Glutamatergic neuron (in vitro differentiated cells): Measurements from ENCODE around the gene DGKG. TPM values are rescaled to one million over a fixed set of nuclear protein-coding genes. Genes with fewer than 3 reads are reported as not detected.
A peak's percentile ranks its signal among the peaks of the same experiment; 100 is the strongest.

Experiments used
- DNase-seq: peaks from one replicate; pipeline ENCODE4 v3.0.0; 2022
- H3K27ac Mint-ChIP-seq: one replicate; pipeline ENCODE4 v1.8.0; 2020; ENCODE audit warnings: mild to moderate bottlenecking, mixed read lengths, inconsistent platforms; ENCODE audit not compliant: unreplicated experiment
- H3K27me3 Mint-ChIP-seq: one replicate; pipeline ENCODE4 v1.8.0; 2020; ENCODE audit warnings: mild to moderate bottlenecking, moderate library complexity, mixed read lengths, inconsistent platforms; ENCODE audit not compliant: unreplicated experiment
- H3K36me3 Mint-ChIP-seq: one replicate; pipeline ENCODE4 v1.8.0; 2020; ENCODE audit warnings: mild to moderate bottlenecking, mixed read lengths, inconsistent platforms; ENCODE audit not compliant: unreplicated experiment
- H3K4me1 Mint-ChIP-seq: one replicate; pipeline ENCODE4 v1.8.0; 2020; ENCODE audit warnings: mild to moderate bottlenecking, low read depth, mixed read lengths, inconsistent platforms; ENCODE audit not compliant: unreplicated experiment
- H3K4me3 Mint-ChIP-seq: one replicate; pipeline ENCODE4 v1.8.0; 2020; ENCODE audit warnings: mild to moderate bottlenecking, mixed read lengths, inconsistent platforms; ENCODE audit not compliant: unreplicated experiment
- H3K9me3 Mint-ChIP-seq: one replicate; pipeline ENCODE4 v1.8.0; 2020; ENCODE audit warnings: mild to moderate bottlenecking, moderate library complexity, mixed read lengths, inconsistent platforms; ENCODE audit not compliant: unreplicated experiment
- total RNA-seq: library from RNA; stranded (reverse); fragmentation: NEBNext Ultra II Directional; extraction: Animal tissue kit (Norgen Biotek cat#: 25700); gene quantifications from one replicate; pipeline ENCODE4 v1.2.1, GENCODE V29; 2021; ENCODE audit not compliant: unreplicated experiment
- TF ChIP-seq, protein P1 (sequence below): fragments of 200-600 bp; sonication (generic); IDR thresholded peaks from one replicate; pipeline ENCODE4 v1.5.0; 2021; ENCODE audit not compliant: partially characterized antibody, unreplicated experiment

DGKG gene
- total RNA-seq, 1 donor from 2014 or later, result 24.1 TPM

DNA sequence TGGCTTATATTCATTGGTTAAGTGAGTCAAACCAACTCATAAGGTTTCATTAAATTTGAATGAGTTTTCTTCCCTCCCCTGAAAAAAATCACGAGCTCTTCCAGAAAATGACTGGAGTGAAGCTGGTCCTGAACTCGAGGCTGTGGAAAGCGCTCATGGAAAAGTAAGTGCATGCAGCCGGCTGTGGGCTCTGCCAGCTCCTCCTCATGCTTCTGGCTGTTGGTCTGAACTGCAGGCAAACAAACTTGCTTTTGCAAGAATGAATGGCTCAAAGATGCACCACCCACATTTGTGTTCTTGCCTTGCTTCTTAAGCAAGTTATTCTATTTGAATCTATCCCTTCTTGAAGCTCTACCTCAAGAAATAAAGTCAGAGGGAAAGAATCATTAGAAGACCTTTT, 259.3 kb downstream of the DGKG start:
- TF ChIP-seq, protein P1, sequence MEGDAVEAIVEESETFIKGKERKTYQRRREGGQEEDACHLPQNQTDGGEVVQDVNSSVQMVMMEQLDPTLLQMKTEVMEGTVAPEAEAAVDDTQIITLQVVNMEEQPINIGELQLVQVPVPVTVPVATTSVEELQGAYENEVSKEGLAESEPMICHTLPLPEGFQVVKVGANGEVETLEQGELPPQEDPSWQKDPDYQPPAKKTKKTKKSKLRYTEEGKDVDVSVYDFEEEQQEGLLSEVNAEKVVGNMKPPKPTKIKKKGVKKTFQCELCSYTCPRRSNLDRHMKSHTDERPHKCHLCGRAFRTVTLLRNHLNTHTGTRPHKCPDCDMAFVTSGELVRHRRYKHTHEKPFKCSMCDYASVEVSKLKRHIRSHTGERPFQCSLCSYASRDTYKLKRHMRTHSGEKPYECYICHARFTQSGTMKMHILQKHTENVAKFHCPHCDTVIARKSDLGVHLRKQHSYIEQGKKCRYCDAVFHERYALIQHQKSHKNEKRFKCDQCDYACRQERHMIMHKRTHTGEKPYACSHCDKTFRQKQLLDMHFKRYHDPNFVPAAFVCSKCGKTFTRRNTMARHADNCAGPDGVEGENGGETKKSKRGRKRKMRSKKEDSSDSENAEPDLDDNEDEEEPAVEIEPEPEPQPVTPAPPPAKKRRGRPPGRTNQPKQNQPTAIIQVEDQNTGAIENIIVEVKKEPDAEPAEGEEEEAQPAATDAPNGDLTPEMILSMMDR, result no peak

DNA sequence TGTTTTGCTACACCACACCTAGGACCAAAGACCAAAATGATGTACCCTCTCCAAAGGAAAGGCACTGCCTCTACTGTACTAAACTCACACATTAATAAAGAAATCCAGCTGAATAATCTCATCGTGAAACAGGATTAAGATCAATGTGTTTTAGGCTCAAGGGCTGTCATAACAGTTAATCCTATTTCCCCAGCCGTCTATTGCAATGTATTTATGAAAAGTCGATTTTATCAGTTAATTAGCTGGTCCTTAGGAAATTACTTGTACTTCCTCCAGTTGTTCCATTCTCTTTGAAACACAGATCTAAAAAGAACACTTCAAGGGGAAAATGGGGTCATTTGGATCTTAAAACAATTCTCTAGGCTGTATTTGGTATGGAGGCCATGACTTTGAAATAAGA, 261.6 kb downstream of the DGKG start:
- Mint-ChIP-seq H3K4me3 (no peak overlapping the region), H3K36me3 (no peaks in the 10 kb centered on the region), H3K27me3 (peaks cover 8% of the 10 kb centered on the region), H3K27ac (no peak overlapping the region), H3K4me1 (peaks cover 68% of the 10 kb centered on the region), H3K9me3 (peaks cover 13% of the 10 kb centered on the region)
- TF ChIP-seq, protein P1, result no peak
- no peak for DNase-seq

More for the DNA sequence above, 259.3 kb downstream of the DGKG start:
- Mint-ChIP-seq H3K9me3 (peaks cover 14% of the 10 kb centered on the region), H3K4me1 (peaks cover 59% of the 10 kb centered on the region), H3K36me3 (no peaks in the 10 kb centered on the region), H3K4me3 (peak overlapping the region; percentile 41), H3K27ac (no peak overlapping the region), H3K27me3 (peaks cover 6% of the 10 kb centered on the region)
- no peak for DNase-seq

DNA sequence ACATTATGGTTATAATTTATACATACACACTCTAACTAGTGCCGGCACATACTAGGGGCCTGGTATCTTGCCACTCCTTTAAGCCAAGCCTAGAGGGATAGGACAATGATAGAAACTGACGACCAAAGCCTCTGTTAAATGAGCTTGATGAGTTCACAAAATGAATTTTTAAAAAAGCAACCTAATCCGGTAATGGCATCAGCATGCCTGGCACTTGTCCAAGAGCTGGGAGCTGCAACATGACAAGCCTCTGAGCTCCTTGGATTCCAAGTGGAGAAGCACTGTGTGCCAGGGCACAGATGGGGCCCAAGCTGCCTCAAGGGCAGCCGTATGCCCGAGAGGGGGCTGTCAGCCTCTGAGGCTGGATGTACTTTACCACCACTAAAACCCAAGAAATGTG, 262.9 kb downstream of the DGKG start:
- H3K27ac Mint-ChIP-seq, result peak overlapping the region; percentile 97
- TF ChIP-seq, protein P1, result no peak
- peaks cover 8% of the 10 kb centered on the region for H3K27me3 Mint-ChIP-seq
- peak overlapping the region; percentile 91 for H3K4me3 Mint-ChIP-seq
- no peaks in the 10 kb centered on the region for H3K36me3 Mint-ChIP-seq
- DNase-seq, result peak; percentile 39
- peaks cover 18% of the 10 kb centered on the region for H3K9me3 Mint-ChIP-seq
- H3K4me1 Mint-ChIP-seq, result peaks cover 78% of the 10 kb centered on the region

DNA sequence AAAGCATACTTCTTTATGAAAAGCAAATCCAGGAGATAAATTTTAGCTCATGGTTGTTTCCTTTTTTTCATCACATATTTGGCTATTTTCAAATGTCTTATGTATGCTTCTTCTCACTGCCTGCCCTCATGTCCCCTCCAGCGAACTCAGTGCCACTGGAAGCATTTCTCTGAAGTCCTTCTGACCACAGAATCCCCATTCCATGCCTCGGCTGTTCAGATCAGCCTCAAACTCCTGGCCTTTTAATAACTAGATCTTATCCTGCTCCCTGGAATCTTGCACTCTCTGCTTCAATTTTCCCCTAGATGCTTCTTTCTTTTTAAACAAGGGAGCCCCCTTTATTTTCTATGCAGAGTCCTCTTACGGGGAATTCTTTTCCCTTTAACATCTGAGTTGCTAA, 263.3 kb downstream of the DGKG start:
- no peaks in the 10 kb centered on the region for H3K36me3 Mint-ChIP-seq
- H3K9me3 Mint-ChIP-seq, result peaks cover 16% of the 10 kb centered on the region
- DNase-seq, result no peak
- peaks cover 8% of the 10 kb centered on the region for H3K27me3 Mint-ChIP-seq
- H3K4me3 Mint-ChIP-seq, result peak overlapping the region; percentile 91
- peaks cover 78% of the 10 kb centered on the region for H3K4me1 Mint-ChIP-seq
- H3K27ac Mint-ChIP-seq, result peak overlapping the region; percentile 97
- TF ChIP-seq, protein P1, result no peak

DNA sequence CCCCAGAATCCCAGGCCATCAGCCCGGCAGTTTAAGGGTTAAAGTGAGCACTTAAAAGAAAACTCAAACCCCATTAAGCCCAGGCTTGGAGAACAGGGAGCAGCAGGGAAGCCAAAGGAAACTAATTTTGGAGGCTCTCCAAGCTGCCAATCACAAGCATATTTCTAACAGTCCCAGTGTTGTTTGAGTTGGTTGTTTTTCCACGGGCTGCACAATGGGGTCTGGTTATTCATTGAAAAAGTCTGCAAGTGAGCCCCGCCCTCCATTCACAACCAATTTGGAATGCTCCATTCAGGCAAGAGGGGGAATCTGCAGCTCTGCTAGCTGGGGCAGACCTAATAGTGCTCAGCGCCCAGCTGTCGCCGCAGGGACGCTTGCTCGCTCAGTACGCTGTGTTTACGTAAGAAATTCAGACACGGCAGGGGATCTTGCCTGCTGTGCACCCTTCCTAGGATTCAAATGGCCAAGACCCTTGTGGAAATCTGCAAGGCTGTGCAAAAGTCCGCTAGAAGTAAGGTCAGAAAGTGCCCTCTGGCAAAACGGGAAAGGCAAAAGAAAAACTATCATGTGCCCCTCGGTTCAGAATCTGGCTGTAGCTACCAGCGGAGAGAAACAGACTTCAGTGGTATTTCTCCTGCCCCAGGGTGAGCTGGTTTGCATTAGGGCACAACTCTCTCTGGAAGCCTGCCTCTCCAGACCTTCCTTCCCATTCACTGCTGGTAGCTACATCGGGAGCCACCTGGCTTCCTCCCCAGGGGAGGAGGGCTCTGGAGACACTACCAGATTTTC, 264.2 kb downstream of the DGKG start:
- H3K36me3 Mint-ChIP-seq, result no peaks in the 10 kb centered on the region
- peaks cover 8% of the 10 kb centered on the region for H3K27me3 Mint-ChIP-seq
- TF ChIP-seq, protein P1, result no peak
- H3K27ac Mint-ChIP-seq, result peak overlapping the region; percentile 97
- DNase-seq, result peak; percentile 73
- H3K9me3 Mint-ChIP-seq, result peaks cover 16% of the 10 kb centered on the region
- peaks cover 73% of the 10 kb centered on the region for H3K4me1 Mint-ChIP-seq
- H3K4me3 Mint-ChIP-seq, result peak overlapping the region; percentile 91
